ENCODE results near the gene CYCS. TPM values are rescaled to one million over a fixed set of nuclear protein-coding genes. Genes with fewer than 3 reads are reported as not detected.

CYCS gene
- total and polyA plus RNA-seq, 2 donors, result 73.7 to 114 TPM

DNA sequence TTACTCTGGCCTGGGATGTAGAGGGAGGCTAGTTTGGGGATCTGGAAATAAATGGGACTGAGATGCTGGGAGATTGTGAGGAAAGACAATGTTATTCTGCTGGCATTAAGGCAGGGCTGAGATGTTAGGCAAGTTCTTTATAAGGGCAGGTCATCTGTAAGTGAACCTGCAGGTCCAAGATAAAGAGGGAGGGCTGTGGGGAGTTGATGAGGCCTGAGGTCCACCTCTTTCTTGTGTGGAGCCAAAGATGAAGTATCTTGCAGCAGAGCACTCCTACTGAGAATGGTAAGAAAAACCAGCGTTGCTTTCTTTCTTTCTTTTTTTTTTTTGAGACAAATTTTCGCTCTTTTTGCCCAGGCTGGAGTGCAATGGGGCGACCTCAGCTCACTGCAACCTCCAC, 19.1 kb downstream of the CYCS start:
- DNase-seq (ENCODE audit: low read depth in 6 of 9, low spot score in 9 of 9), result no peak
- Histone ChIP-seq H3K4me3 (ENCODE audit: low read length in 2 of 2) (no peak overlapping the region), H3K4me1 (ENCODE audit: control insufficient read depth in 2 of 2, insufficient read depth in 2 of 2, low read length in 2 of 2) (no peaks in the 10 kb centered on the region), H3K36me3 (ENCODE audit: control insufficient read depth in 2 of 2, insufficient read depth in 2 of 2, low read length in 1 of 2) (no peaks in the 10 kb centered on the region), H3K27ac (ENCODE audit: low read depth in 1 of 2, low read length in 1 of 2) (no peak overlapping the region), H3K27me3 (ENCODE audit: control insufficient read depth in 2 of 2, insufficient read depth in 1 of 2, low read length in 1 of 2) (no peaks in the 10 kb centered on the region), H3K9me3 (ENCODE audit: control insufficient read depth in 2 of 2, insufficient read depth in 1 of 2, low read length in 1 of 2) (peaks cover 0 to 5% of the 10 kb centered on the region in 2 donors)
- WGBS, result 73% methylated on average over 3 of the region's 3 CpGs

DNA sequence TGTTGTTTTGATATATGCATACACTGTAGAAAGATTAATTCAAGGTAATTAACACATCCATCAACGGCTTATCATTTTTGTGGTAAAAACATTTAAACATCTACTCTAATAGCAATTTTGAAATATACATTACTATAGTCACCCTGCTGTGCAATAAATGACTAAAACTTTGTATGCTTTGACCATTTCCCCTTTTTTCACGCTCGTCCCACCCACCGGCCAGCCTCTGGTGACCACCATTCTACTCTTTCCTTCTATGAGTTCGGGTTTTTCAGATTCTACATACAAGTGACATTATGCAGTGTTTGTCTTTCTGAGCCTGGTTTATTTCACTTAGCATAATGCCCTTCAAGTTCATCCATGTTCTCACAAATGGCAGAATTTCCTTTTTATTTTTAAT, 21.3 kb downstream of the CYCS start:
- H3K9me3 ChIP-seq (ENCODE audit: control insufficient read depth in 2 of 2, insufficient read depth in 1 of 2, low read length in 1 of 2), result no peaks in the 10 kb centered on the region
- no peaks in the 10 kb centered on the region for H3K27me3 ChIP-seq (ENCODE audit: control insufficient read depth in 2 of 2, insufficient read depth in 1 of 2, low read length in 1 of 2)
- no peak for DNase-seq (ENCODE audit: low read depth in 6 of 9, low spot score in 9 of 9)
- no peaks in the 10 kb centered on the region for H3K36me3 ChIP-seq (ENCODE audit: control insufficient read depth in 2 of 2, insufficient read depth in 2 of 2, low read length in 1 of 2)
- no peaks in the 10 kb centered on the region for H3K4me1 ChIP-seq (ENCODE audit: control insufficient read depth in 2 of 2, insufficient read depth in 2 of 2, low read length in 2 of 2)
- H3K27ac ChIP-seq (ENCODE audit: low read depth in 1 of 2, low read length in 1 of 2), result no peak overlapping the region
- WGBS, result 94% methylated on average over 5 of the region's 5 CpGs
- H3K4me3 ChIP-seq (ENCODE audit: low read length in 2 of 2), result no peak overlapping the region

DNA sequence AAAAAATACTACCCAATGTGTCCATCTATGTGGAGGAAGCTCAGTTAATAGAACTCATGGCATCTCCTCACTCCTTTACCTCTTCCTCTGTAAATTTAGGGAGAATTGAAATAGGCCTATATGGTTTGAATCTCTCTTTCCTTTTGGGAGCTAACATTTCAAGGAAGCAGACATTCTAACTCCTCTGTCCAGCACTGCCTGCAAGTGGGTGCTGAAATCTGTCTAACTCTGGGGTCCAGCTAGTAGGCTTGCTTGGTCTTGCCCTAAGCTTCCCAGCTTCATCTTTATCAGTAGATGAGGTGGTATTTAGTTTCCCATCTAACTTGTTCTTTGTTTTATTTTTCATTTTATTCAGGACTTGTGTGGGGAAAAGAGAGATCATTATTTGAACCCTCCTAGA, 23.2 kb downstream of the CYCS start:
- DNase-seq (ENCODE audit: low read depth in 6 of 9, low spot score in 9 of 9), result no peak
- Histone ChIP-seq H3K4me3 (ENCODE audit: low read length in 2 of 2) (no peak overlapping the region), H3K36me3 (ENCODE audit: control insufficient read depth in 2 of 2, insufficient read depth in 2 of 2, low read length in 1 of 2) (no peaks in the 10 kb centered on the region), H3K27ac (ENCODE audit: low read depth in 1 of 2, low read length in 1 of 2) (no peak overlapping the region), H3K27me3 (ENCODE audit: control insufficient read depth in 2 of 2, insufficient read depth in 1 of 2, low read length in 1 of 2) (no peaks in the 10 kb centered on the region), H3K4me1 (ENCODE audit: control insufficient read depth in 2 of 2, insufficient read depth in 2 of 2, low read length in 2 of 2) (no peaks in the 10 kb centered on the region), H3K9me3 (ENCODE audit: control insufficient read depth in 2 of 2, insufficient read depth in 1 of 2, low read length in 1 of 2) (no peaks in the 10 kb centered on the region)

DNA sequence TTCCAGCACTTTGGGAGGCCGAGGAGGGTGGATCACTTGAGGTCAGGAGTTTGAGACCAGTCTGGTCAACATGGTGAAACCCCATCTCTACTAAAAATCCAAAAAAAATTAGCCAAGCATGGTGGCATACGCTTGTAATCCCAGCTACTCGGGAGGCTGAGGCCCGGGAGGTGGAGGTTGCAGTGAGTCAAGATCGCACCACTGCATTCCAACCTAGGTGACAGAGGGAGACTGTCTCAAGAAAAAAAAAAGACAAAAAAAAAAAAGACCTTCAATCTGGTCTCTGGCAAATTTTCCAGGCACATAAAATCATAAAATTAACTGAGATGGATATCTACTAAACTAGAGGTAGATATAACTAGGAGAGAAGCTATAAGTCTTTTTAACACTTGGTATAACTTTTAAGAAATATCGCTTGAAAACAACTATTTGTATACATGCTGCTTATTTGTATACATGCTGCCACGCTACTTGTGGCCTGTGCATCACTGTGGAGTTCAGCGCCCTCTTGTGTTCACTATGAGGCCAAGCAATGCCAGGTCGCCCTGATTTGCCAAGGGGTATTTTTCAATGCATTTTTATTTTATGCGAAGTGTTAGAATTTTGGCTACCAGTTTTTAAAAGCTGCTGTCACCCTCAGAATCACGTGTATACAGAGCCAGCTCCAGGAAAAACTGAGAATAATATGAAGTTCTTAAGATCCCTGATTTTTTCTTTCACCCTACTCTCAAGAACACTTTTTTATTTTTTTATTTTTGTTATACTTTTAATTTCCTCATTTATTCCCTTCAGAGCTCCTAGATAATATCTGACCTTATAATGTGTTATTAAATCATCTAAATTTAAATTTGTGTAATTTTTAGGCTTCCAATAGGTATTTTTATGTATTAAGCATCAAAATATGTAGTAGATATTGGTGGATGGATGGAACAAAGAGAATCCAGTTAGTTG, 26.7 kb downstream of the CYCS start:
- DNase-seq (ENCODE audit: low read depth in 6 of 9, low spot score in 9 of 9), result peak; percentile 23 to 74 (median 48)
- H3K27me3 ChIP-seq (ENCODE audit: control insufficient read depth in 2 of 2, insufficient read depth in 1 of 2, low read length in 1 of 2), result no peaks in the 10 kb centered on the region
- H3K27ac ChIP-seq (ENCODE audit: low read depth in 1 of 2, low read length in 1 of 2), result no peak overlapping the region
- no peaks in the 10 kb centered on the region for H3K36me3 ChIP-seq (ENCODE audit: control insufficient read depth in 2 of 2, insufficient read depth in 2 of 2, low read length in 1 of 2)
- 39% methylated on average over 11 of the region's 11 CpGs for WGBS
- H3K4me1 ChIP-seq (ENCODE audit: control insufficient read depth in 2 of 2, insufficient read depth in 2 of 2, low read length in 2 of 2), result no peaks in the 10 kb centered on the region
- no peaks in the 10 kb centered on the region for H3K9me3 ChIP-seq (ENCODE audit: control insufficient read depth in 2 of 2, insufficient read depth in 1 of 2, low read length in 1 of 2)
- H3K4me3 ChIP-seq (ENCODE audit: low read length in 2 of 2), result no peak overlapping the region

DNA sequence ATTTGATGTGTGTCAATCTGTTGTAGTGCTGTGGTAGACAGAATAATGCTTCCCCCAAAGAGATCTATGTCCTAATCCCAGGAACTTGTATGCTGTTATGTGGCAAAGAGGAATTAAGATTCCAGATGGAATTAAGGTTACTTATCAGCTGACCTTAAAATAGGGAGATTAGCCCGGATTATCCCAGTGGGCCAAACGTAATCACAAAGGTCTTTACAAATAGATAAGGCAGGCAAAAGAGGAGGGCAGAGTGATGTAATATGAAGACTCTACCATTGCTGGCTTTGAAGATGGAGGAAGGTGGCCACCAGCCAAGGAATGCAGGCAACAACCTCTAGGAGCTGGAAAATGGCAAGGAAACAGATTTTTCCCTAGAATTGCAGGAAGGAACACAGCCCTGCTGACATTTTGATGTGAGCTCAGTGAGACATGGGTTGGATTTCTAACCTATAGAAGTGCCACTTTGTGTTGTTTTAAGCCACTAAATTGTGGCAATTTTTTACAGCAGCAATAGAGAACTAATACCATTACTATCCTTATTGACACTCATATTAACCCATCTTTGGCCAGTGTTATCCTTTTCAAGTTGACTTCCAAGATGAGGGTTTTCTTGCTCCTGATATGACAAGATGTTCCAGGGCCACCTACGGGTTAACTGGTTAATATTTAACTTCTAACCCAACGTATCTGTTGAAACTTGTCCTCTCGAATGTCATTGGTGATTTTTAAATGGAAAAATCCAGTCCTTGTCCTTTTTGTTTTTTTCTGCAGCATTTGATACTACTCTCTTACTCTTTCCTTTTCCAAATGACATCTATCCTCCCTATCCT, 29.3 kb downstream of the CYCS start:
- Histone ChIP-seq H3K36me3 (ENCODE audit: control insufficient read depth in 2 of 2, insufficient read depth in 2 of 2, low read length in 1 of 2) (no peaks in the 10 kb centered on the region), H3K9me3 (ENCODE audit: control insufficient read depth in 2 of 2, insufficient read depth in 1 of 2, low read length in 1 of 2) (no peaks in the 10 kb centered on the region), H3K27me3 (ENCODE audit: control insufficient read depth in 2 of 2, insufficient read depth in 1 of 2, low read length in 1 of 2) (no peaks in the 10 kb centered on the region), H3K4me1 (ENCODE audit: control insufficient read depth in 2 of 2, insufficient read depth in 2 of 2, low read length in 2 of 2) (no peaks in the 10 kb centered on the region), H3K4me3 (ENCODE audit: low read length in 2 of 2) (no peak overlapping the region), H3K27ac (ENCODE audit: low read depth in 1 of 2, low read length in 1 of 2) (no peak overlapping the region)
- no peak for DNase-seq (ENCODE audit: low read depth in 6 of 9, low spot score in 9 of 9)
- WGBS, result 74% methylated on average over 5 of the region's 5 CpGs

DNA sequence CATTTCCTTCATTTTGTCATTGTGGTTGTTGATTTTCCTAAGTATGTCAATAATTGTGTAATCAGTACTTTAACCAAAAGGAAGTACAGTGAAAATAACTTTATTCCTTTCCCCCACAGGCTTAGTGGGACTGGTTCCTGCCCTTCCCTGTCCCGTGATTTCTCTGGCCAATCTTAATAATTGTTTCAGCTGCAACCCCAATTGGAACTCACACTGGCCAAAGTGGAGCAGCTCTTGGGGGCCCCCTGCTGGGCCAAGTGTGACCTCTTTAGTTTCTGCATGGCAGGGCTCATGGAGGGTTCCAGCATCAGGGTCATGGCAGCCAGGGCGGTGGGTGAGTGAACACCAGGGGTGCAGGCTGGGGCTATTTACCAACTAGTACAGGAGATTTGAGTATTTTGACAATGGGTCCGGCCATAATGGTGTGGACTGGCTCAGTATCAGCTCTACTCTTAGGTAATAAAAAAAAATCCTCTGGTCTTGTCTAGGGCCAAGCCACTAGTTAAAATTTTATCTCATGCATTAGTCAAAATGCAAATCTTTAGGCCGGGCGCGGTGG, 31.7 kb downstream of the CYCS start:
- Histone ChIP-seq H3K4me1 (ENCODE audit: control insufficient read depth in 2 of 2, insufficient read depth in 2 of 2, low read length in 2 of 2) (no peaks in the 10 kb centered on the region), H3K27ac (ENCODE audit: low read depth in 1 of 2, low read length in 1 of 2) (no peak overlapping the region), H3K9me3 (ENCODE audit: control insufficient read depth in 2 of 2, insufficient read depth in 1 of 2, low read length in 1 of 2) (no peaks in the 10 kb centered on the region), H3K27me3 (ENCODE audit: control insufficient read depth in 2 of 2, insufficient read depth in 1 of 2, low read length in 1 of 2) (no peaks in the 10 kb centered on the region), H3K4me3 (ENCODE audit: low read length in 2 of 2) (no peak overlapping the region), H3K36me3 (ENCODE audit: control insufficient read depth in 2 of 2, insufficient read depth in 2 of 2, low read length in 1 of 2) (no peaks in the 10 kb centered on the region)
- peak in 8 of 9 donors; percentile 37 to 81 (median 54) for DNase-seq (ENCODE audit: low read depth in 6 of 9, low spot score in 9 of 9)
- 75% methylated on average over 6 of the region's 6 CpGs for WGBS

DNA sequence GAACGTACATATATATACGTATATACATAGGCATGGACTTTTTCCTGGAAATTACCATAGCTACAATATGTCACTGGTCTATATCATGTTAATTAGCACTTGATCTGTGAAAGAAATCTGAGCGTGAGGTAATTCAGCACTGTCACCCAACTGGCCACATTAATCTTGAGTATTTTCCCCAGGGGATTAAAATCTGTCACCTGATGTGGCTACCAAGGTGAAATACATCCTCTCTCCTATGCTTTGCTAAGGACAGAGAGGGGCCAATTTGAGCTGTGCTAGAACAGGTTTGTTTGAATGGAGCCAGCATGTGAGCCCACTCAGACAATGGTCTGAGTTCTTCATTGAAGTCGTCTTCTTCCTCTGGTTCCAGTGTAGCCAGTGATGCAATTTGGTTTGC, 33.3 kb downstream of the CYCS start:
- no peaks in the 10 kb centered on the region for H3K27me3 ChIP-seq (ENCODE audit: control insufficient read depth in 2 of 2, insufficient read depth in 1 of 2, low read length in 1 of 2)
- 96% methylated on average over 4 of the region's 4 CpGs for WGBS
- no peaks in the 10 kb centered on the region for H3K36me3 ChIP-seq (ENCODE audit: control insufficient read depth in 2 of 2, insufficient read depth in 2 of 2, low read length in 1 of 2)
- H3K9me3 ChIP-seq (ENCODE audit: control insufficient read depth in 2 of 2, insufficient read depth in 1 of 2, low read length in 1 of 2), result no peaks in the 10 kb centered on the region
- no peak overlapping the region for H3K4me3 ChIP-seq (ENCODE audit: low read length in 2 of 2)
- no peak overlapping the region for H3K27ac ChIP-seq (ENCODE audit: low read depth in 1 of 2, low read length in 1 of 2)
- no peaks in the 10 kb centered on the region for H3K4me1 ChIP-seq (ENCODE audit: control insufficient read depth in 2 of 2, insufficient read depth in 2 of 2, low read length in 2 of 2)
- DNase-seq (ENCODE audit: low read depth in 6 of 9, low spot score in 9 of 9), result no peak

DNA sequence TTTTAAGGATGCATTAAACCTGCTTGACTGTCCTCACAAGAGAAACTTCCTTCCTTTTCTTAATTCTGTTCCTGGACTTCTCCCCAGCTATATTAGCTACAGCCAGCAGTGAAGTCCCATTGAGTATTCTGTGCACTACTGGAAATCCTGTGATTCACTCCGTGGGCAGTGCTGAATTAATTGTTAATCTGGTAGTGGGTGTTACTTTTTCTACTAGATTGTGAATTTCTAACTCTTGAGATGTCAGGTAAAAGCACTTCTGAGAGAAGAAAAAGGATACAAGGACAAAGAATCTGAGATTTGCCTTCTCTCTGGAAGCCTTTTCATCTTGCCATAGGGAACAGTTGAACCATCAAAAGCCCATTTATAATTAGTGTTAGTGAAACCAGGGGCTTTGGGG, 33.9 kb downstream of the CYCS start:
- H3K9me3 ChIP-seq (ENCODE audit: control insufficient read depth in 2 of 2, insufficient read depth in 1 of 2, low read length in 1 of 2), result no peaks in the 10 kb centered on the region
- no peak overlapping the region for H3K27ac ChIP-seq (ENCODE audit: low read depth in 1 of 2, low read length in 1 of 2)
- no peak overlapping the region for H3K4me3 ChIP-seq (ENCODE audit: low read length in 2 of 2)
- 84% methylated on average over 1 of the region's 1 CpG for whole genome bisulfite sequencing
- H3K27me3 ChIP-seq (ENCODE audit: control insufficient read depth in 2 of 2, insufficient read depth in 1 of 2, low read length in 1 of 2), result no peaks in the 10 kb centered on the region
- no peaks in the 10 kb centered on the region for H3K4me1 ChIP-seq (ENCODE audit: control insufficient read depth in 2 of 2, insufficient read depth in 2 of 2, low read length in 2 of 2)
- no peaks in the 10 kb centered on the region for H3K36me3 ChIP-seq (ENCODE audit: control insufficient read depth in 2 of 2, insufficient read depth in 2 of 2, low read length in 1 of 2)
- DNase-seq (ENCODE audit: low read depth in 6 of 9, low spot score in 9 of 9), result no peak

DNA sequence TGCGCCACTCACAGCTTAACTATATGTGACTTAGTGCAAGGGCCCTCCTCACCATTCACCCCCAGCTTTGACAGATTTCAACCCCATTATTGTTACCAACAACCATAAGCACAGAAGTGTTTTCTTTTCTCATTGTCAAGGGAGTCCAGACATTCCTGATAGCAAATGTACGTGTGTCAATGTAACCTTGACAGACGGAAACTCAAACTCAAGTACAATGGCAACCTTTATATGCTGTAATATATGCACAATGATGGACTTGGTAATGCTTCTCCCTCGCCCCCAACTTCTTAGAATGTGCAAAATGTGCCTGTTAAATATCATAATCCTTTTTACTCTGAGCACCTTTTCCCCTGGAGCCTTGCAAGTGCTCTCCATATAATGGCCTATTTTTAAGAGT, 34.7 kb downstream of the CYCS start:
- Histone ChIP-seq H3K27me3 (ENCODE audit: control insufficient read depth in 2 of 2, insufficient read depth in 1 of 2, low read length in 1 of 2) (no peaks in the 10 kb centered on the region), H3K36me3 (ENCODE audit: control insufficient read depth in 2 of 2, insufficient read depth in 2 of 2, low read length in 1 of 2) (no peaks in the 10 kb centered on the region), H3K4me3 (ENCODE audit: low read length in 2 of 2) (no peak overlapping the region), H3K9me3 (ENCODE audit: control insufficient read depth in 2 of 2, insufficient read depth in 1 of 2, low read length in 1 of 2) (no peaks in the 10 kb centered on the region), H3K27ac (ENCODE audit: low read depth in 1 of 2, low read length in 1 of 2) (no peak overlapping the region), H3K4me1 (ENCODE audit: control insufficient read depth in 2 of 2, insufficient read depth in 2 of 2, low read length in 2 of 2) (no peaks in the 10 kb centered on the region)
- WGBS, result 97% methylated on average over 4 of the region's 4 CpGs
- no peak for DNase-seq (ENCODE audit: low read depth in 6 of 9, low spot score in 9 of 9)

All from thymus (tissue), 11 donors.